CD1c-positive myeloid dendritic cell (primary cell): ENCODE results near the gene TBX4.

ENCODE experiments used
- DNase-seq: peaks from one replicate; pipeline ENCODE4 v3.0.0-alpha.2; 2016; ENCODE audit errors: extremely low spot score

The TBX4 gene

DNA sequence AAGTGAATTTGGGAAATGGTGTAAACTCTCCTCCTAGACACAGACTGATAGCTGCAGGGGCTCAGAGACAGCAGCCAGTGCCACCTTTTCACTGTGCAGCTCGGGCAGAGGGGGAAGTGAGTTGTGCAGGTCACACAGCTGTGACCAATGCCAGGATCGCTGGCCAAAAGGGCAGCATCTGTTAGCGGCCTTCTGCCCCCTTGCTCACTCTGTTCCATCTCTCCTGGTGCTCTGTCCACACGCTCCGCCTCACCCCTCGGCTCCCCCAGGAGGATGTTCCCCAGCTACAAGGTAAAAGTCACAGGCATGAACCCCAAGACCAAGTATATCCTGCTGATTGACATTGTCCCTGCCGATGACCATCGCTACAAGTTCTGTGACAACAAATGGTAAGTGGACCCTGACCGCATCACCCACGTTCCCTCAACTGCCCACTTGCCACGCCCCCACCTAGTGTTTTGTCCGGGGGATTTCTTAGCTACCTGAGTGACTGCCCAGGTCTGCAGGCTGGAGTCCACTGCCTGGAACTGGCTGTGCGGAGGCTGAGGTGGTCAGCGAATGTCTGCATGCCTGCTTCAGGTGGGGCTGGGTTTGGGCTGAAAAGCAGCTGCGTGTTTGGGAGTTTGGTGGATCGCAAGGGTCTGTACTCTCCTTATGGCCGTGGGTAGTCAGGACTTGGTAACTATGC lies 13.5 kb downstream of the TBX4 start:
- DNase-seq = no peak

DNA sequence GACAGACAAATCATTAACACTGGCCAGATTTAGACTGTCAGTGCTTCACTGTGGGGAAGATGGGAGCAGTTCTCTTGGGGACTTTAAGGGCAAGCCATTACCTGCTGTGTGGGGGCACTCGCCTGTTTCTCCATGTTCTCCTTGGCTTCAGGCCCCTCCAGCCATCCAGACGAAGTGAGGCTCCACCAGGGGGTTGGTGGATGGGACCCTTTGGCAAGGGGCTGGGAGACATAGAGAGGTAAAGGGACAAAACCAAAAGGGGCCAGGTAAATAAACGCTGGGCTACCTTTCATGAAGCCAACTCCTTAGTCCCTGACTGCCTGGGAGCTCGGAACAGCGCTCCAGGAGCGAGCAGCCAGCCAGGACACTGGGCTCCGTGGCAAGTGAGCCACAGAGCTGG lies 14.0 kb downstream of the TBX4 start:
- DNase-seq = no peak

DNA sequence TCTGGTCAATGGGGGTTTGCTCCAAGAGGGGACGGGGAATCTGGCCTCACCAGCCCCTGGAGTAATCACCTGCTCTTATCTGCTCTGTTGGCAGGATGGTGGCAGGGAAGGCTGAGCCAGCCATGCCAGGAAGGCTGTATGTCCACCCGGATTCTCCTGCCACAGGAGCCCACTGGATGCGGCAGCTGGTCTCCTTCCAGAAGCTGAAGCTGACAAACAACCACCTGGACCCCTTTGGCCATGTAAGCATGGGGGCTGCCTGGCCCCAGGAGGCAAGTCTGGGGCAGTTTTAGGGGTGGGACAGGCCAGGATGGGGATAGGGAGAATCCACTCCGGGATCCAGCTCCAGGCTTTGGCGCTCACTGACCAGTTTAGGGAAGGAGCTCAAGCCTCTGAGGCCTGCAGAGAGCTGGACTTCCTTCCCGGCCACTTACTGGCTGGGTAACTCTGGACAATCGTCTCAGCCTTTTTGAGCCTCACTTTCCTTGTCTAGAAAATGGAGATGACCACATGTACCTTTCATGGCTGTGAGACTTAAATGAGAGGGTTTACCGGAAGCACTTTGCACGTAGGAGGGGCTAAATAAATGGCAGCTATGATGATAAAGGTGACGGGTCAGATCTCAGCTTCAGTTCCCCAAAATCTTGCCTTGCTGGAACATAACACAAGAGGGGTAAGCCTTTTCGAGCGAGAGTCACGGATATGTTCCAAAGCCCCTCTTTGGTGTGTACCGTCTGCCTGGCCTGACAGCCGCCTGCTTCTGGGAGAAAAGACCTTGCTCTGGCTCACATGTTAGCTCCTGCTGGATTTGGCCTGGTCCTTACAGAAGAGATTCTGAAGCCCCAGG lies 15.4 kb downstream of the TBX4 start:
- DNase-seq = peak; percentile 42

DNA sequence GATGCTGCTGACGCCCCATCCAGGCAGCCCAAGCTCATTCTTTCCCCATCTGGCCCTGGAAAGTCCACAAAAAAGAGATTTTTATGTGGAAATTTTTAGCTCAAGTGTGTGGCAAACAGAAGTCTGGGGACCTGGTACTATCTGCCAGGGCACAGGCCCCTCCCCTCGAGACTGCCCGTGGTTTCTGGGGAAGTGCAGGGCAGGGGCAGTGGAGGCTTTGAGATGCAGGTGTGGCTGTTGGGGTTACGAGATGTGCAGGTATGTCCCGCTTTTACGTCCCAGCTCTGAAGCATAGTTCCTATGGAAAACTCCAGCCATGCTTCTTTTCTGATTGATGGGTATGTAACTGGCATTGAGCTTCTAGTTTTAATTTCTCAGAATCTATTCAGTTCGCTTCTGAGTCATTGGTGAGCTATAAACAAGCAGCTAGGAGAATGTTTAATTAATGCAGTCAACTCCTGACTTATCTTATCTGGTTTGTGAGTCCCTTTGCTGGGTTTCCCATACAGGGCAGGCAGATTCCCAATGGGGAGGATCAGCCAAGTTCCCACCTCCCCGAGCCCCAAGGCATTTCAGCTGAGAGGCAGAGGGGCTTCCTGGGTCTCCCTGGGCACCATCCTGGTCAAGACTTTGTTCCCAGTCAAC lies 16.2 kb downstream of the TBX4 start:
- no peak for DNase-seq

DNA sequence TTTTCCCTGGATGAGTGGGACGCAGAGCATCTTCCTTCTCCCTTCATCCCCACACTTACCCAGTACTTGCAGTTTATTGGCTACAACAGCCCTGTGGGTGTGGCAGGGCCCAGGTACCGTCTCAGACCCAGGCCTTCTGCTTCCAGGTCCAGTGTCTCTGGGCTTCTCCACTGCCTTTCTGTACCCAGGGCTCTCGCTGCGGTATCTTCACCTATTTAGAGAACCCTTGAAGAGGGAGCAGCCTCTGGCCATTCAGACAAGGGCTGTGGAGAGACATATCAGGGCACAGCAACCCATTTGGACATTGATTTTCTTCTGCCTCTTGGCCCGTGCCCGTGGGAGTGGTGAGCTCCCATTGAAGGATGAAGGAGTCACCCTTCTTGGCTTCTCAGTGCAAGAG lies 17.3 kb downstream of the TBX4 start:
- no peak for DNase-seq

DNA sequence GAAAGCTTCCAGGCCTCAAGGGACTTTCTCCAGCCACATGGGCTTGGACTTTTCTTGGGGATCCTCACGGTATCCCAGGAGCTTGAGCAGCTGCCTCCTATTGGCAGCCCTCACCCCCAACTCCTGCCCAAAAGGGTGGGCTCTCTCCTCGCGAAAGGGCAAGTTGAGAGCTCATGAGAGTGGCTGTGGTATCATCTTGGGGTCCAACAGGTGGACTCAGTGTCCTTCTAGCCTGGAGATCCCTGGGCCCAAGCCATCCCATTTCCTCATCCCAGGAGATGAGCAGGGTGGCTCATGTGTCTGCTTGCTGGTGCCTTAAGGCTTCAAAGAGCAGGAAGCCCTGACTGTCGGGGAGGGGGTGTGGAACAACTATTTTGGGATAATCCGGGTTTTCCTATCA lies 17.7 kb downstream of the TBX4 start:
- no peak for DNase-seq

DNA sequence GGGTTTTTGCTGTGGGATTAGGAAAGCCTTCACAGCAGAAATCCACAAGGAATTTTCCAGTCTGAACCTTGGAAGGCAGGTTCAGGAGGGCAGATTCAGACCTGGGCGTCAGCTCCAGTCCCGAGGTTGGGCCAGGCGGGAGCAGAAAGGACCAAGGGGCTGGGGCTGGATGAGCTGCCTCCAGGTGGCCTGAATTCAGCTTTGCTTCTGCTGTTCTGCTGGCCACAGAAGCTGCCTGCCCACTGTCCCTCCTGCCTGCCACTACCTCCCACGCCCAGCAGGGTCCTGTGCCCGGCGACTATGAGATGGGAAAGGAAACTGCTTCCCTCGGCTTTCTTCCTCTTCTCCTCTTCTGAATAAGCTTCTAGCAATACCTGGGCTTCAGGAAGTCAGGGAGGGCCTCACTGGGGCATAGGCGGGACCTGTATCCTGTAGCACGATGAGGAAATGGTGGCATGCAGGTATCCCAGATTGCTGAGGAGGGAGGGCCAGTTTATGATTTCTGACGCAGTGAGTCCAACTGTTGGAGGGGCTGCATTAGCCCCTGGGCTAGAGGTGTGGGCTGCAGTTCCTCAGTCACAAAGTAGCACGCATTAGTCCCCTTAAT lies 18.4 kb downstream of the TBX4 start:
- no peak for DNase-seq

- DNase-seq = no peak
These were observed 22.2 kb downstream of the TBX4 start for GRCh38 chr17:61474235-61474927.

GRCh38 chr17:61474934-61475333 lies 22.7 kb downstream of the TBX4 start:
- no peak for DNase-seq

DNA sequence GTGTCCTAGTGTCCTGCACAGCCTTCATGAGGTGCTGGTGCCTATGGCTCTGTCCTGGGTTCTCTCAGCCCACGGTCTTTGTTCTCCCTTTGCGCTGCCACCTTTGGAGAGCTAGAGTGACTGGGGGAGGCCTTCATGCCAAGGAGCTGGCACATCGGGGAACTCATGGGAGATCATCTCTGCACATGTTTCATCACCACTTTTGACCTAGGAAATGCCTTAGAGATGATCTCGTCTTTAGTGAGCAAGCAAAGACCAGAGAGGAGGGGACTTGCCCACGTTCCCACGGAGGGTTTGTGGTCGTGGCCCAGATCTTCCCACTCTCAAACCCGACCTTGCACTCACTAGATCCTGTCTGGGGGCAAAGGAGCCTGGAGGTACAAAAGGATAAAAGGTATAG lies 23.5 kb downstream of the TBX4 start:
- no peak for DNase-seq

- no peak for DNase-seq
These were observed 24.4 kb downstream of the TBX4 start for GRCh38 chr17:61476476-61477203.

DNA sequence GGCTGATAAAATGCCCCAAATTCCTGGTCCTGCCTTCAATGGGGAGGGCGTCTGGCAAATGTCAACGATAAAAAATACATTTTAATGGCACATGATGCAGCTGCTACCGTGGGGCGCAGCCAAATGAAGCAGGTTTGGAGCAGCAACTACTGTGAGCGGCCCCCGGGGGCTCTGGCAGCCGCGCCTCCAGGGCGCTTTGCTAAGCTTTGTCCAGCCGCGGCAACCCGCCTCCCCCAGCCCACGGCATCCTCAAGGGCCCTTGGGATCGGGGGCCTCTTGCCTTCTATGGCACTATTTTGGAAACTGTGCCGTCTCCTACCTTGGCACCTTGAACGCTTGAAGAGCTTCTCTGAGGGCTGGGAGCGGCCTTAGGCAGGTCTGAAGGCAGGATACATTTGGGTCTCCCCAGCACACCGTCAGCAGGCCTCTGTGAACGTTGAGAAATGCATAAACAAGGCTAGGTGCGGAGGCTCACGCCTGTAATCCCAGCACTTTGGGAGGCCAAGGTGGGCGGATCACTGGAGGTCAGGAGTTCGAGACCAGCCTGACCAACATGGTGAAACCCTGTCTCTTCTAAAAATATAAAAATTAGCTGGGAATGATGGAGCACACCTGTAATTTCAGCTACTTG lies 25.1 kb downstream of the TBX4 start:
- DNase-seq = no peak

- DNase-seq = no peak
These were observed 26.0 kb downstream of the TBX4 start for GRCh38 chr17:61478026-61478789.

- no peak for DNase-seq
These were observed 26.7 kb downstream of the TBX4 start for GRCh38 chr17:61478790-61479492.

GRCh38 chr17:61479493-61480413 lies 27.5 kb downstream of the TBX4 start:
- DNase-seq = no peak

GRCh38 chr17:61480414-61480807 lies 28.2 kb downstream of the TBX4 start:
- DNase-seq = no peak

DNA sequence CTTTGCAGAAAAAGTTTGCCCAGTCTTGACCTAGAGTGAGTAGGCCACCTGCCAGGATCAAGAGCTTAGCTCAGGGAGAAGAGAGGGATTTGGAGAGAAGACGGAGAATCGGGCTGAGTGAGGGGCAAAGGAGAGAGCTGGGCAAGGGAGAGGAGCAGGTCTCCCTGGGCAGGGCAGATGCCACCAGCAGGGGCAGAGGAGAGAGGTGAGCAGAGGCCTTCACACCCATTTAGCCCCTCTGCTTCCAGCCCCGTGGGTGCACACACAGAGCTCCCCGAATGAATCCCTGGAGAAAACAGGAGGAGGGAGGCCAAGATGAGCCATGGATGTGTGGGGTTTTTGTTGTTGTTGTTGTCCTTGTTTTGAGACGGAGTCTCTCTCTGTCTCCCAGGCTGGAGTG lies 29.2 kb downstream of the TBX4 start:
- no peak for DNase-seq

- no peak for DNase-seq
These were observed 30.2 kb downstream of the TBX4 start for GRCh38 chr17:61482467-61482866.
